DND-41 (cell line): ENCODE measurements around the gene ZNF383.

Experiments
- EZH2 ChIP-seq: IDR thresholded peaks from 3 replicates; pipeline ENCODE4 v1.6.1; 2012; ENCODE audit warnings: borderline replicate concordance, low read depth, mild to moderate bottlenecking, moderate library complexity, low read length, inconsistent platforms; ENCODE audit not compliant: severe bottlenecking
- TF ChIP-seq, protein P1 (sequence below): IDR thresholded peaks from 2 replicates; pipeline ENCODE4 v1.5.1; 2012; ENCODE audit warnings: borderline replicate concordance, low read length, moderate library complexity, mild to moderate bottlenecking; ENCODE audit not compliant: poor library complexity, severe bottlenecking; ENCODE audit errors: extremely low read depth

DNA sequence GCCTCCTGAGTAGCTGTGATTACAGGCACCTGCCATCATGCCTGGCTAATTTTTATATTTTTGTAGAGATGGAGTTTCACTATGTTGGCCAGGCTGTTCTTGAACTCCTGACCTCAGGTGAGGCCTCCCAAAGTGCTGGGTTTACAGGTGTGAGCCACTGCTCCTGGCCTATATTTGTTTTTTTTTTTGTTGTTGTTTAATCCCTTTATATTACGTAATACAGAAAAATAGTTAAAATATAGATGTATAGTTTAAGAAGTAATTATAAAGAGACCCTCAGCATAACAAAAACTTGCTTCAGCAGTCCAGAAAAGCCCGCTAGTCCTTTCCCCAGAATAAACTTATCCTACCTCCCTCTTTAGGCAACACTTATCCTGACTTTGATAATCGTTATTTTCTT lies 2.4 kb downstream of the ZNF383 start:
- TF ChIP-seq, protein P1, sequence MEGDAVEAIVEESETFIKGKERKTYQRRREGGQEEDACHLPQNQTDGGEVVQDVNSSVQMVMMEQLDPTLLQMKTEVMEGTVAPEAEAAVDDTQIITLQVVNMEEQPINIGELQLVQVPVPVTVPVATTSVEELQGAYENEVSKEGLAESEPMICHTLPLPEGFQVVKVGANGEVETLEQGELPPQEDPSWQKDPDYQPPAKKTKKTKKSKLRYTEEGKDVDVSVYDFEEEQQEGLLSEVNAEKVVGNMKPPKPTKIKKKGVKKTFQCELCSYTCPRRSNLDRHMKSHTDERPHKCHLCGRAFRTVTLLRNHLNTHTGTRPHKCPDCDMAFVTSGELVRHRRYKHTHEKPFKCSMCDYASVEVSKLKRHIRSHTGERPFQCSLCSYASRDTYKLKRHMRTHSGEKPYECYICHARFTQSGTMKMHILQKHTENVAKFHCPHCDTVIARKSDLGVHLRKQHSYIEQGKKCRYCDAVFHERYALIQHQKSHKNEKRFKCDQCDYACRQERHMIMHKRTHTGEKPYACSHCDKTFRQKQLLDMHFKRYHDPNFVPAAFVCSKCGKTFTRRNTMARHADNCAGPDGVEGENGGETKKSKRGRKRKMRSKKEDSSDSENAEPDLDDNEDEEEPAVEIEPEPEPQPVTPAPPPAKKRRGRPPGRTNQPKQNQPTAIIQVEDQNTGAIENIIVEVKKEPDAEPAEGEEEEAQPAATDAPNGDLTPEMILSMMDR = no peak
- TF ChIP-seq EZH2 = no peak
